ENCODE data around the gene PHETA2. TPM values are rescaled to one million over a fixed set of nuclear protein-coding genes. Genes with fewer than 3 reads are reported as not detected.

The PHETA2 gene
- total and polyA plus RNA-seq, 2 donors (not counting 3 experiments of a cell fraction or from before 2014, with no cell fraction given): 25.4 to 29.9 TPM

- ChIA-PET CTCF (no interaction called here), POLR2A (no interaction called here)
- dilution Hi-C loops (cut with MboI; ENCODE audit: extremely low pct_ligation_motif_present, low sequenced_read_pairs): no loop called here
- no TSS peak for BruUV-seq (replicated peaks)
- H3K9ac ChIP-seq (replicated peaks; ENCODE audit: extremely low read depth, insufficient read depth, low read length): no peak overlapping the region
- H3K9me1 ChIP-seq (replicated peaks; ENCODE audit: control insufficient read depth, extremely low read depth, insufficient read depth, low read length): no peaks in the 10 kb centered on the region
- no peak for TF ChIP-seq JUN (IDR thresholded peaks at IDR 0.05; ENCODE audit: borderline replicate concordance, insufficient read depth, insufficient read length, low read depth)
- no peak for TF ChIP-seq MYC (IDR thresholded peaks at IDR 0.05; ENCODE audit: low read depth, low read length)
- TF ChIP-seq POLR2AphosphoS5 (IDR thresholded peaks at IDR 0.05; ENCODE audit: insufficient read depth, low read depth, low read length): no peak
- TF ChIP-seq CTCF (IDR thresholded peaks at IDR 0.05; ENCODE audit: extremely low read depth in 1 of 2, insufficient read depth in 1 of 2, low read depth in 1 of 2, low read length in 2 of 2): no peak
- TF ChIP-seq MAX (IDR thresholded peaks at IDR 0.05; ENCODE audit: insufficient read depth, insufficient read length): no peak
- TF ChIP-seq GATA2 (IDR thresholded peaks at IDR 0.05; ENCODE audit: insufficient read depth, insufficient read length, low read depth, low read length): no peak
- no peak for TF ChIP-seq FOS (IDR thresholded peaks at IDR 0.05; ENCODE audit: borderline replicate concordance, insufficient read depth, low read length)
- no peak for TF ChIP-seq EZH2 (IDR thresholded peaks at IDR 0.05; ENCODE audit: borderline replicate concordance, low read depth, low read length, severe bottlenecking)
- TF ChIP-seq POLR2A (IDR thresholded peaks at IDR 0.05; ENCODE audit: low read depth, low read length): no peak
- H3K79me2 ChIP-seq (ENCODE audit: control insufficient read depth, insufficient read depth, low read length): no peaks in the 10 kb centered on the region
- no peak for FAIRE-seq
- no peak for DNase-seq (ENCODE audit: low read depth, low spot score)
- H3K27me3 ChIP-seq (ENCODE audit: control insufficient read depth in 2 of 2, insufficient read depth in 2 of 2, low read length in 2 of 2): no peaks in the 10 kb centered on the region
- H3K4me2 ChIP-seq (ENCODE audit: insufficient read depth, low read length): no peak overlapping the region
- no peak overlapping the region for H2AFZ ChIP-seq (ENCODE audit: low read depth, low read length)
- no peak overlapping the region for H3K4me3 ChIP-seq (replicated peaks in 1 of 3; ENCODE audit: insufficient read depth in 1 of 3, low read depth in 1 of 3, low read length in 3 of 3)
- H3K36me3 ChIP-seq (ENCODE audit: control insufficient read depth in 2 of 2, extremely low read depth in 1 of 2, insufficient read depth in 2 of 2, low read length in 2 of 2): no peaks in the 10 kb centered on the region
- H3K9me3 ChIP-seq (replicated peaks; ENCODE audit: control insufficient read depth, insufficient read depth, low read length): no peaks in the 10 kb centered on the region
- H4K20me1 ChIP-seq (replicated peaks; ENCODE audit: control insufficient read depth, extremely low read depth, insufficient read depth, low read length): no peaks in the 10 kb centered on the region
- no peak overlapping the region for H3K27ac ChIP-seq (ENCODE audit: insufficient read depth, low read depth, low read length)
- intact Hi-C loops (cut with micrococcal nuclease): no loop called here
- no peaks in the 10 kb centered on the region for H3K4me1 ChIP-seq (ENCODE audit: control insufficient read depth, extremely low read depth, insufficient read depth, low read length)
These were observed 23.3 kb upstream of the PHETA2 start for GRCh38 chr22:42050641-42051180.

Data from endothelial cell of umbilical vein (primary cell).